Measurements from ENCODE around the gene KCNJ6.

Gene KCNJ6

GRCh38 chr21:37808261-37808660 is 108.0 kb downstream of the KCNJ6 start:
- H3K4me2 ChIP-seq (ENCODE audit: low read length): no peak overlapping the region
- no peaks in the 10 kb centered on the region for H3K27me3 ChIP-seq (ENCODE audit: control insufficient read depth, insufficient read depth, low read length)
- no peak overlapping the region for H3K9ac ChIP-seq (ENCODE audit: low read depth, low read length)
- H3K36me3 ChIP-seq (ENCODE audit: insufficient read depth, low read length): no peaks in the 10 kb centered on the region
- H3K9me3 ChIP-seq (replicated peaks; ENCODE audit: low read length): no peaks in the 10 kb centered on the region
- no peaks in the 10 kb centered on the region for H3K4me1 ChIP-seq (ENCODE audit: control insufficient read depth, insufficient read depth, low read length)
- no peak overlapping the region for H3K4me3 ChIP-seq (ENCODE audit: low read length)

- no peak overlapping the region for H3K4me3 ChIP-seq (ENCODE audit: low read length)
- no peaks in the 10 kb centered on the region for H3K36me3 ChIP-seq (ENCODE audit: insufficient read depth, low read length)
- no peak overlapping the region for H3K4me2 ChIP-seq (ENCODE audit: low read length)
- H3K9ac ChIP-seq (ENCODE audit: low read depth, low read length): no peak overlapping the region
- no peaks in the 10 kb centered on the region for H3K27me3 ChIP-seq (ENCODE audit: control insufficient read depth, insufficient read depth, low read length)
- H3K9me3 ChIP-seq (replicated peaks; ENCODE audit: low read length): no peaks in the 10 kb centered on the region
- peaks cover 3% of the 10 kb centered on the region for H3K4me1 ChIP-seq (ENCODE audit: control insufficient read depth, insufficient read depth, low read length)
Measured at GRCh38 chr21:37805266-37805665, 111.0 kb downstream of the KCNJ6 start.

- H3K9me3 ChIP-seq (replicated peaks; ENCODE audit: low read length): no peaks in the 10 kb centered on the region
- no peak overlapping the region for H3K4me2 ChIP-seq (ENCODE audit: low read length)
- no peaks in the 10 kb centered on the region for H3K27me3 ChIP-seq (ENCODE audit: control insufficient read depth, insufficient read depth, low read length)
- H3K4me3 ChIP-seq (ENCODE audit: low read length): no peak overlapping the region
- H3K9ac ChIP-seq (ENCODE audit: low read depth, low read length): no peak overlapping the region
- no peaks in the 10 kb centered on the region for H3K36me3 ChIP-seq (ENCODE audit: insufficient read depth, low read length)
- H3K4me1 ChIP-seq (ENCODE audit: control insufficient read depth, insufficient read depth, low read length): peaks cover 16% of the 10 kb centered on the region
Measured at GRCh38 chr21:37804001-37804400, 112.3 kb downstream of the KCNJ6 start.

GRCh38 chr21:37803101-37803651 is 113.1 kb downstream of the KCNJ6 start:
- no peak overlapping the region for H3K4me2 ChIP-seq (ENCODE audit: low read length)
- no peaks in the 10 kb centered on the region for H3K27me3 ChIP-seq (ENCODE audit: control insufficient read depth, insufficient read depth, low read length)
- no peak overlapping the region for H3K9ac ChIP-seq (ENCODE audit: low read depth, low read length)
- H3K9me3 ChIP-seq (replicated peaks; ENCODE audit: low read length): no peaks in the 10 kb centered on the region
- no peak overlapping the region for H3K4me3 ChIP-seq (ENCODE audit: low read length)
- peaks cover 16% of the 10 kb centered on the region for H3K4me1 ChIP-seq (ENCODE audit: control insufficient read depth, insufficient read depth, low read length)
- H3K36me3 ChIP-seq (ENCODE audit: insufficient read depth, low read length): no peaks in the 10 kb centered on the region

- H3K4me3 ChIP-seq (ENCODE audit: low read length): no peak overlapping the region
- H3K9me3 ChIP-seq (replicated peaks; ENCODE audit: low read length): no peaks in the 10 kb centered on the region
- H3K9ac ChIP-seq (ENCODE audit: low read depth, low read length): no peak overlapping the region
- no peaks in the 10 kb centered on the region for H3K36me3 ChIP-seq (ENCODE audit: insufficient read depth, low read length)
- H3K4me2 ChIP-seq (ENCODE audit: low read length): no peak overlapping the region
- no peaks in the 10 kb centered on the region for H3K27me3 ChIP-seq (ENCODE audit: control insufficient read depth, insufficient read depth, low read length)
- H3K4me1 ChIP-seq (ENCODE audit: control insufficient read depth, insufficient read depth, low read length): peaks cover 16% of the 10 kb centered on the region
Measured at GRCh38 chr21:37800456-37801061, 115.7 kb downstream of the KCNJ6 start.

GRCh38 chr21:37800057-37800455 is 116.2 kb downstream of the KCNJ6 start:
- Histone ChIP-seq H3K4me3 (ENCODE audit: low read length) (no peak overlapping the region), H3K27me3 (ENCODE audit: control insufficient read depth, insufficient read depth, low read length) (no peaks in the 10 kb centered on the region), H3K36me3 (ENCODE audit: insufficient read depth, low read length) (no peaks in the 10 kb centered on the region), H3K4me2 (ENCODE audit: low read length) (peak overlapping the region; percentile 18), H3K9me3 (replicated peaks; ENCODE audit: low read length) (no peaks in the 10 kb centered on the region), H3K9ac (ENCODE audit: low read depth, low read length) (no peak overlapping the region), H3K4me1 (ENCODE audit: control insufficient read depth, insufficient read depth, low read length) (peaks cover 16% of the 10 kb centered on the region)

- H3K9me3 ChIP-seq (replicated peaks; ENCODE audit: low read length): no peaks in the 10 kb centered on the region
Measured at GRCh38 chr21:37799211-37800056, 116.8 kb downstream of the KCNJ6 start.

GRCh38 chr21:37797403-37797802 is 118.9 kb downstream of the KCNJ6 start:
- no peak overlapping the region for H3K9ac ChIP-seq (ENCODE audit: low read depth, low read length)
- no peaks in the 10 kb centered on the region for H3K27me3 ChIP-seq (ENCODE audit: control insufficient read depth, insufficient read depth, low read length)
- H3K9me3 ChIP-seq (replicated peaks; ENCODE audit: low read length): no peaks in the 10 kb centered on the region
- no peak overlapping the region for H3K4me2 ChIP-seq (ENCODE audit: low read length)
- H3K4me3 ChIP-seq (ENCODE audit: low read length): no peak overlapping the region
- no peaks in the 10 kb centered on the region for H3K36me3 ChIP-seq (ENCODE audit: insufficient read depth, low read length)
- H3K4me1 ChIP-seq (ENCODE audit: control insufficient read depth, insufficient read depth, low read length): peaks cover 25% of the 10 kb centered on the region

More at GRCh38 chr21:37799211-37800056, 116.8 kb downstream of the KCNJ6 start:
- Histone ChIP-seq H3K4me2 (ENCODE audit: low read length) (peak overlapping the region; percentile 18), H3K4me1 (ENCODE audit: control insufficient read depth, insufficient read depth, low read length) (peaks cover 16% of the 10 kb centered on the region), H3K9ac (ENCODE audit: low read depth, low read length) (no peak overlapping the region), H3K4me3 (ENCODE audit: low read length) (no peak overlapping the region), H3K36me3 (ENCODE audit: insufficient read depth, low read length) (no peaks in the 10 kb centered on the region), H3K27me3 (ENCODE audit: control insufficient read depth, insufficient read depth, low read length) (no peaks in the 10 kb centered on the region)

GRCh38 chr21:37796011-37796410 is 120.2 kb downstream of the KCNJ6 start:
- no peaks in the 10 kb centered on the region for H3K27me3 ChIP-seq (ENCODE audit: control insufficient read depth, insufficient read depth, low read length)
- H3K4me1 ChIP-seq (ENCODE audit: control insufficient read depth, insufficient read depth, low read length): peaks cover 32% of the 10 kb centered on the region
- no peak overlapping the region for H3K4me2 ChIP-seq (ENCODE audit: low read length)
- no peaks in the 10 kb centered on the region for H3K9me3 ChIP-seq (replicated peaks; ENCODE audit: low read length)
- no peak overlapping the region for H3K4me3 ChIP-seq (ENCODE audit: low read length)
- H3K9ac ChIP-seq (ENCODE audit: low read depth, low read length): no peak overlapping the region
- H3K36me3 ChIP-seq (ENCODE audit: insufficient read depth, low read length): no peaks in the 10 kb centered on the region

- no peak overlapping the region for H3K9ac ChIP-seq (ENCODE audit: low read depth, low read length)
- no peaks in the 10 kb centered on the region for H3K36me3 ChIP-seq (ENCODE audit: insufficient read depth, low read length)
- no peaks in the 10 kb centered on the region for H3K27me3 ChIP-seq (ENCODE audit: control insufficient read depth, insufficient read depth, low read length)
- peaks cover 16% of the 10 kb centered on the region for H3K4me1 ChIP-seq (ENCODE audit: control insufficient read depth, insufficient read depth, low read length)
- H3K9me3 ChIP-seq (replicated peaks; ENCODE audit: low read length): peaks cover 2% of the 10 kb centered on the region
- no peak overlapping the region for H3K4me3 ChIP-seq (ENCODE audit: low read length)
- H3K4me2 ChIP-seq (ENCODE audit: low read length): peak overlapping the region; percentile 29
Measured at GRCh38 chr21:37793660-37794059, 122.6 kb downstream of the KCNJ6 start.

- Histone ChIP-seq H3K4me1 (ENCODE audit: control insufficient read depth, insufficient read depth, low read length) (peaks cover 27% of the 10 kb centered on the region), H3K27me3 (ENCODE audit: control insufficient read depth, insufficient read depth, low read length) (no peaks in the 10 kb centered on the region), H3K4me3 (ENCODE audit: low read length) (no peak overlapping the region), H3K36me3 (ENCODE audit: insufficient read depth, low read length) (no peaks in the 10 kb centered on the region), H3K4me2 (ENCODE audit: low read length) (no peak overlapping the region), H3K9me3 (replicated peaks; ENCODE audit: low read length) (peaks cover 5% of the 10 kb centered on the region), H3K9ac (ENCODE audit: low read depth, low read length) (no peak overlapping the region)
Measured at GRCh38 chr21:37792046-37792445, 124.2 kb downstream of the KCNJ6 start.
